GM06990 (cell line): ENCODE measurements around the gene AHCYL2.

ENCODE experiments used
- DNase-seq: peaks from one replicate; pipeline ENCODE4 v3.0.0-alpha.2; 2011; ENCODE audit not compliant: insufficient read length; ENCODE audit errors: extremely low read depth
- H3K27me3 ChIP-seq: replicated peaks from 2 replicates; pipeline ENCODE4 v1.6.0; 2011; ENCODE audit warnings: low read length; ENCODE audit not compliant: control insufficient read depth, insufficient read depth
- H3K36me3 ChIP-seq: 2 replicates; pipeline ENCODE4 v1.5.1; 2011; ENCODE audit warnings: low read length; ENCODE audit not compliant: control insufficient read depth, insufficient read depth
- H3K4me3 ChIP-seq: replicated peaks from 2 replicates; pipeline ENCODE4 v1.5.1; 2011; ENCODE audit warnings: low read depth, mild to moderate bottlenecking, control low read depth, low read length
- TF ChIP-seq, protein P1 (sequence below): IDR thresholded peaks from 2 replicates; pipeline ENCODE4 v1.5.1; 2011; ENCODE audit warnings: low read length, control low read depth, mild to moderate bottlenecking, inconsistent platforms; ENCODE audit not compliant: insufficient read depth, poor library complexity, severe bottlenecking

The AHCYL2 gene

DNA sequence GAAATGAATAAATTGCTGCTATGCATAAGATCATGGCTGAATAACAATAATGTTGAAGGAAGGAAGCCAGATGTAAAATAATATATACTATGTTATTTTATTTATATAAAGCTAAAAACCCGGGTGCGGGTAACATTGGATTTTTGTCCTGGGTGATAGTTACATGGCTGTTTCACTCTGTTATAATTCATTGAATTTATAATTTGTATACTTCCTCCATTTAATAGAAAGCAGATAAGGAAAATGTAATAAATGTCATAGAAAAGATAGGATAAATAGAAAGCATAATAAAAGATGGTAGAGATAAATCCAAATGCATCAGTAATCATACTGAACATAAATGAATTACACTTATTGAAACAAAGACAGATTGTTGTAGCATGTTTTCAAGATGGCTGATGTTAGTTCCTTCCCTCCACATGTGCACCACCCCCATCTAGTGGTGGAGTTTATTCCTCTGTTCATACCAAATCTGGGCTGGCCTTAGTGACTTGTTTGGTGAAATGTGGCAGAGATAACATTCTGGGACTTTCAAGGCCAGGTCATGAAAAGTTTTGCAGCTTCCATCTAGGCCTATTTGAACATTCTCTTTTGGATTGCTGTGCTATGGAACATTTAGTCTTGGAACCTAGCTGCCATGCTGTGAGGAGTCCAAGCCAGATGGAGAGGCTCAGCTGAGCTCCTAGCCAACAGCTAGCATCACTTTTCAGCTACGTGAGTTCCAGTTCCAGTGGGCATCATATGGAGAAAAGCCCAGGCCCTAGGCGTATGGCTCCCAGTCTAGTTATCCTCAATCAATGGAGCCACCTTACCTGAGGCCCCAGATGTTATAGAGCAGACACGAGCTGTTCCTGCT is 46.9 kb downstream of the AHCYL2 start:
- no peaks in the 10 kb centered on the region for H3K27me3 ChIP-seq
- TF ChIP-seq, protein P1, sequence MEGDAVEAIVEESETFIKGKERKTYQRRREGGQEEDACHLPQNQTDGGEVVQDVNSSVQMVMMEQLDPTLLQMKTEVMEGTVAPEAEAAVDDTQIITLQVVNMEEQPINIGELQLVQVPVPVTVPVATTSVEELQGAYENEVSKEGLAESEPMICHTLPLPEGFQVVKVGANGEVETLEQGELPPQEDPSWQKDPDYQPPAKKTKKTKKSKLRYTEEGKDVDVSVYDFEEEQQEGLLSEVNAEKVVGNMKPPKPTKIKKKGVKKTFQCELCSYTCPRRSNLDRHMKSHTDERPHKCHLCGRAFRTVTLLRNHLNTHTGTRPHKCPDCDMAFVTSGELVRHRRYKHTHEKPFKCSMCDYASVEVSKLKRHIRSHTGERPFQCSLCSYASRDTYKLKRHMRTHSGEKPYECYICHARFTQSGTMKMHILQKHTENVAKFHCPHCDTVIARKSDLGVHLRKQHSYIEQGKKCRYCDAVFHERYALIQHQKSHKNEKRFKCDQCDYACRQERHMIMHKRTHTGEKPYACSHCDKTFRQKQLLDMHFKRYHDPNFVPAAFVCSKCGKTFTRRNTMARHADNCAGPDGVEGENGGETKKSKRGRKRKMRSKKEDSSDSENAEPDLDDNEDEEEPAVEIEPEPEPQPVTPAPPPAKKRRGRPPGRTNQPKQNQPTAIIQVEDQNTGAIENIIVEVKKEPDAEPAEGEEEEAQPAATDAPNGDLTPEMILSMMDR = peak; percentile 78
- no peak overlapping the region for H3K4me3 ChIP-seq
- peaks cover 3% of the 10 kb centered on the region for H3K36me3 ChIP-seq
- peak; percentile 11 for DNase-seq

DNA sequence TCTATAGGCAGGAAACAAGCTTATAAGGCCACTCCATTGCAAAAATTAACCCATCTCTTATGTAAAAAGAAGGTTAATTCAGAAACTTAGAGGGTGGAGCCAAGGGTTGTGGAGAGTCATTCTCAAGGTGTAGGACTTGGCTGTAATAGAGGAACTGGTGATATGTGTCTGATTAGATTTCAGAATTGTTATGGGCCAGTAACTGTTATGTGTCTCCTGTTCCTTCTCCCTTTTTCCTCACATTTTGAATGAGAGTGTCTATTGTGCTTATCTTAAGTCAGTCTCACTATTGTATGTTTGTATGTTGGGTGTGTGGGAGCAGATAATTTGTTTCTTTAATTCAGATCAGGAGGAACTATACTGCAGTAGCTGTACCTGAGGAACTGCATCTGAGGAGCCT is 49.1 kb downstream of the AHCYL2 start:
- Histone ChIP-seq H3K4me3 (no peak overlapping the region), H3K36me3 (peaks cover 3% of the 10 kb centered on the region), H3K27me3 (no peaks in the 10 kb centered on the region)
- DNase-seq = no peak
- TF ChIP-seq, protein P1 = no peak

DNA sequence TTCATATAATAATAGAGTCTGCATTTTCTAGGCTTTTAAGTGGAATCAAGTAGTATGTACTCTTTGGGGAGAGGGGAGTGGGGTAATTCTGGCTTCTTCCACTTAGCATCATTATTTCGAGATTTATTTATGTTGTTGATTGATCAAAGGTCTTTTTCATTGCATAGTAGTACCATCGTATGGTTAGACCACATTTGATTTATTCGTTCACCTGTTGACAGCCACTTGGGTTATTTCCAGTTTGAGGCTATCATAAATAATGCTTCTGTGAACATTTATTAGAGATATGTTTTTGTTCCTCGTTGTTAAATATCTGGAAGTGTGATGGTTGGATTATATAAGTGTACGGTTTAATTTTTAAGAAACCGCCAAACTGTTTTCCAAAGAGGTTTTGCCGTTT is 52.8 kb downstream of the AHCYL2 start:
- TF ChIP-seq, protein P1 = no peak
- Histone ChIP-seq H3K36me3 (peaks cover 3% of the 10 kb centered on the region), H3K4me3 (no peak overlapping the region), H3K27me3 (no peaks in the 10 kb centered on the region)
- no peak for DNase-seq

DNA sequence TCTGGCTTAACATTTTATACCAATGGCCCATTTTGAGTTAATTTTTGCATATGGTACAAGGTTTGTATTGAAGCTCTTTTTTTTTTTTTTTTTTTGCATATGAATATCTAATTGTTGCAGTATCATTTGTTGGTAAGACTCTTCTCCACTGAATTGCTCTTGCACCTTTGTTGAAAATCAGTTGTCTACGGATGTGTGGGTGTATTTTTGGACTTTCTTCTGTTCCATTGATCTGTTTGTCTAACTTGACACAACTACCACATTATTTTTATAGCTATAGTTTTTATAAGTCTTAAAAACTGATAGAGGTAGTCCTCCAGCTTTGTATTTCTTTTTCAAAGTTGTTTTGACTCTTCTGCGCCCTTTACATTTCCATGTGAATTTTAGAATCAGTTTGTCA is 53.9 kb downstream of the AHCYL2 start:
- no peak for DNase-seq
- Histone ChIP-seq H3K27me3 (no peaks in the 10 kb centered on the region), H3K36me3 (peaks cover 3% of the 10 kb centered on the region), H3K4me3 (no peak overlapping the region)
- TF ChIP-seq, protein P1 = no peak

DNA sequence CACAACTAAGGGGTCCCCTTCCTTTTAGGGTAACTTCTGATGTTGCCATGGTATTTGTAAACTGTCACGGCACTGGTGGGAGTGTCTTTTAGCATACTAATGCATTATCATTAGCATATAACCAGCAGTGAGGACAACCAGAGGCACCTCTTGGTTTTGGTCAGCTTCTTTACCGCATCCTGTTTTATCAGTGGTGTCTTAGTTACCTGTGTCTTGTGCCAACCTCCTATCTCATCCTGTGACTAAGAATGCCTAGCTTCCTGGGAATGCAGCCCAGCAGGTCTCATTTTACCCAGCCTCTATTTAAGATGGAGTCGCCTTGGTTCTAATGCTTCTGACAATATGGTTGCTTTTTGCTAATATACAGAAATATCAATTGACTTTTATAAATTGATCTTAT is 54.9 kb downstream of the AHCYL2 start:
- no peaks in the 10 kb centered on the region for H3K27me3 ChIP-seq
- no peak overlapping the region for H3K4me3 ChIP-seq
- DNase-seq = no peak
- no peaks in the 10 kb centered on the region for H3K36me3 ChIP-seq
- TF ChIP-seq, protein P1 = no peak
